ENCODE results near the gene DTWD2.
"Not testable (repeated sequence)": the region's sequence is repeated elsewhere in the genome, so short reads cannot be mapped to it uniquely, and the experiment has no call there.

The DTWD2 gene

GRCh38 chr5:118987988-118988865 lies at the start of gene DTWD2:
TSS of gene DTWD2 (minus strand) at chr5:118988547. CDS start at chr5:118988511, 36 bp downstream.
- DNase-seq (ENCODE audit: low read depth, low spot score): peak; percentile 98

GRCh38 chr5:119037496-119038215 lies 49.3 kb upstream of the DTWD2 start:
- no peak for DNase-seq (ENCODE audit: low read depth, low spot score)

- DNase-seq (ENCODE audit: low read depth, low spot score): no peak
These were observed 47.9 kb upstream of the DTWD2 start for GRCh38 chr5:119036101-119036762.

- no peak for DNase-seq (ENCODE audit: low read depth, low spot score)
These were observed 44.8 kb upstream of the DTWD2 start for GRCh38 chr5:119033135-119033534.

GRCh38 chr5:119032656-119033055 lies 44.3 kb upstream of the DTWD2 start:
- no peak for DNase-seq (ENCODE audit: low read depth, low spot score)

- no peak for DNase-seq (ENCODE audit: low read depth, low spot score)
These were observed 43.6 kb upstream of the DTWD2 start for GRCh38 chr5:119031905-119032304.

- DNase-seq (ENCODE audit: low read depth, low spot score): no peak
These were observed 42.9 kb upstream of the DTWD2 start for GRCh38 chr5:119031011-119031886.

GRCh38 chr5:119028575-119028974 lies 40.2 kb upstream of the DTWD2 start:
- no peak for DNase-seq (ENCODE audit: low read depth, low spot score)

- DNase-seq (ENCODE audit: low read depth, low spot score): no peak
These were observed 34.4 kb upstream of the DTWD2 start for GRCh38 chr5:119022773-119023172.

- peak; percentile 23 for DNase-seq (ENCODE audit: low read depth, low spot score)
These were observed 33.8 kb upstream of the DTWD2 start for GRCh38 chr5:119022017-119022745.

- DNase-seq (ENCODE audit: low read depth, low spot score): no peak
These were observed 32.9 kb upstream of the DTWD2 start for GRCh38 chr5:119021149-119021732.

- DNase-seq (ENCODE audit: low read depth, low spot score): no peak
These were observed 31.6 kb upstream of the DTWD2 start for GRCh38 chr5:119019949-119020348.

GRCh38 chr5:119019501-119019900 lies 31.2 kb upstream of the DTWD2 start:
- DNase-seq (ENCODE audit: low read depth, low spot score): no peak

GRCh38 chr5:119017994-119018393 lies 29.6 kb upstream of the DTWD2 start:
- DNase-seq (ENCODE audit: low read depth, low spot score): no peak

- DNase-seq (ENCODE audit: low read depth, low spot score): no peak
These were observed 27.9 kb upstream of the DTWD2 start for GRCh38 chr5:119016125-119016774.

- no peak for DNase-seq (ENCODE audit: low read depth, low spot score)
These were observed 22.8 kb upstream of the DTWD2 start for GRCh38 chr5:119011186-119011585.

GRCh38 chr5:119010206-119010605 lies 21.9 kb upstream of the DTWD2 start:
- DNase-seq (ENCODE audit: low read depth, low spot score): no peak

GRCh38 chr5:119009131-119009530 lies 20.8 kb upstream of the DTWD2 start:
- DNase-seq (ENCODE audit: low read depth, low spot score): no peak

- DNase-seq (ENCODE audit: low read depth, low spot score): no peak
These were observed 11.3 kb upstream of the DTWD2 start for GRCh38 chr5:118999696-119000095.

- DNase-seq (ENCODE audit: low read depth, low spot score): not testable (repeated sequence)
These were observed 10.5 kb upstream of the DTWD2 start for GRCh38 chr5:118998861-118999260.

Measured in ELF-1 (cell line).